Osteocyte (in vitro differentiated cells): ENCODE data around the gene COL4A2. TPM values are rescaled to one million over a fixed set of nuclear protein-coding genes. Genes with fewer than 3 reads are reported as not detected.
A peak's percentile ranks its signal among the peaks of the same experiment; 100 is the strongest.

Experiments
- DNase-seq: peaks from one replicate; pipeline ENCODE4 v3.0.0; 2021; ENCODE audit warnings: mixed read lengths; ENCODE audit not compliant: unreplicated experiment; ENCODE audit errors: extremely low spot score
- H3K27ac Mint-ChIP-seq: one replicate; pipeline ENCODE4 v1.8.0; 2021; ENCODE audit warnings: mild to moderate bottlenecking, mixed read lengths; ENCODE audit not compliant: unreplicated experiment
- H3K27me3 Mint-ChIP-seq: one replicate; pipeline ENCODE4 v1.8.0; 2021; ENCODE audit warnings: mixed read lengths; ENCODE audit not compliant: unreplicated experiment
- H3K36me3 Mint-ChIP-seq: one replicate; pipeline ENCODE4 v1.8.0; 2021; ENCODE audit warnings: mixed read lengths; ENCODE audit not compliant: unreplicated experiment
- H3K4me1 Mint-ChIP-seq: one replicate; pipeline ENCODE4 v1.8.0; 2021; ENCODE audit warnings: mixed read lengths; ENCODE audit not compliant: unreplicated experiment
- H3K4me3 Mint-ChIP-seq: one replicate; pipeline ENCODE4 v1.8.0; 2021; ENCODE audit warnings: mild to moderate bottlenecking, moderate library complexity, mixed read lengths; ENCODE audit not compliant: unreplicated experiment
- H3K9me3 Mint-ChIP-seq: one replicate; pipeline ENCODE4 v1.8.0; 2021; ENCODE audit warnings: mixed read lengths; ENCODE audit not compliant: unreplicated experiment
- CTCF ChIP-seq: fragments of 200-600 bp; sonication (generic); IDR thresholded peaks from 2 replicates; pipeline ENCODE4 v1.5.0; 2021; ENCODE audit warnings: antibody characterized with exemption, mild to moderate bottlenecking, moderate library complexity
- total RNA-seq: library from RNA; stranded (reverse); gene quantifications from 2 replicates; pipeline ENCODE4 v1.2.1, GENCODE V29; 2021

Gene COL4A2
- total RNA-seq, 1 donor from 2014 or later: 2,001 TPM

- Mint-ChIP-seq H3K4me1 (peaks cover 24% of the 10 kb centered on the region), H3K27ac (peak overlapping the region; percentile 83), H3K4me3 (no peak overlapping the region), H3K9me3 (peaks cover 5% of the 10 kb centered on the region), H3K36me3 (peaks cover 11% of the 10 kb centered on the region), H3K27me3 (no peaks in the 10 kb centered on the region)
- TF ChIP-seq CTCF: no peak
- no peak for DNase-seq
Measured at GRCh38 chr13:110540871-110541525, 233.9 kb downstream of the COL4A2 start.

GRCh38 chr13:110541526-110541920 is 234.4 kb downstream of the COL4A2 start:
- Mint-ChIP-seq H3K27me3 (no peaks in the 10 kb centered on the region), H3K4me1 (peaks cover 24% of the 10 kb centered on the region), H3K36me3 (peaks cover 11% of the 10 kb centered on the region), H3K9me3 (peaks cover 5% of the 10 kb centered on the region), H3K4me3 (no peak overlapping the region), H3K27ac (peak overlapping the region; percentile 83)
- no peak for DNase-seq
- no peak for TF ChIP-seq CTCF

- Mint-ChIP-seq H3K4me3 (no peak overlapping the region), H3K4me1 (peaks cover 28% of the 10 kb centered on the region), H3K9me3 (peaks cover 5% of the 10 kb centered on the region), H3K36me3 (peaks cover 11% of the 10 kb centered on the region), H3K27ac (no peak overlapping the region), H3K27me3 (no peaks in the 10 kb centered on the region)
- TF ChIP-seq CTCF: no peak
- no peak for DNase-seq
Measured at GRCh38 chr13:110542169-110542796, 235.2 kb downstream of the COL4A2 start.

GRCh38 chr13:110546378-110546777 is 239.3 kb downstream of the COL4A2 start:
- peaks cover 20% of the 10 kb centered on the region for H3K4me1 Mint-ChIP-seq
- peaks cover 10% of the 10 kb centered on the region for H3K36me3 Mint-ChIP-seq
- no peak for DNase-seq
- H3K27me3 Mint-ChIP-seq: no peaks in the 10 kb centered on the region
- TF ChIP-seq CTCF: no peak
- H3K27ac Mint-ChIP-seq: no peak overlapping the region
- peaks cover 5% of the 10 kb centered on the region for H3K9me3 Mint-ChIP-seq
- no peak overlapping the region for H3K4me3 Mint-ChIP-seq

GRCh38 chr13:110546926-110547325 is 239.8 kb downstream of the COL4A2 start:
- TF ChIP-seq CTCF: no peak
- no peaks in the 10 kb centered on the region for H3K27me3 Mint-ChIP-seq
- peak overlapping the region; percentile 52 for H3K27ac Mint-ChIP-seq
- DNase-seq: no peak
- H3K4me3 Mint-ChIP-seq: no peak overlapping the region
- H3K9me3 Mint-ChIP-seq: peaks cover 5% of the 10 kb centered on the region
- H3K4me1 Mint-ChIP-seq: peaks cover 16% of the 10 kb centered on the region
- H3K36me3 Mint-ChIP-seq: peaks cover 10% of the 10 kb centered on the region
